Activated T-cell treated with anti-CD3 and anti-CD28 coated beads, Interleukin-2, amount 50 U/mL, for 4 hours (primary cell): ENCODE results near the gene NSUN4. TPM values are rescaled to one million over a fixed set of nuclear protein-coding genes. Genes with fewer than 3 reads are reported as not detected.
"Not testable (repeated sequence)": the region's sequence is repeated elsewhere in the genome, so short reads cannot be mapped to it uniquely, and the experiment has no call there.

Experiments used
- ATAC-seq, 2 donors: fragments of 200-7000 bp; cut with Tn5 transposase; one replicate each; pipeline ENCODE4 v1.10.0; 2021
- DNase-seq: peaks from one replicate; pipeline ENCODE4 v3.0.0-alpha.2; 2020
- H3K27me3 Mint-ChIP-seq: one replicate; pipeline ENCODE4 v1.8.0; 2021; ENCODE audit warnings: low read depth, mixed read lengths
- H3K36me3 Mint-ChIP-seq: one replicate; pipeline ENCODE4 v1.8.0; 2022; ENCODE audit warnings: mixed read lengths; ENCODE audit not compliant: insufficient read depth
- H3K4me1 Mint-ChIP-seq: one replicate; pipeline ENCODE4 v1.8.0; 2021; ENCODE audit warnings: low read depth, mixed read lengths
- H3K4me3 Mint-ChIP-seq: one replicate; pipeline ENCODE4 v1.8.0; 2021; ENCODE audit warnings: mild to moderate bottlenecking, moderate library complexity, mixed read lengths
- H3K9me3 Mint-ChIP-seq: one replicate; pipeline ENCODE4 v1.8.0; 2021; ENCODE audit warnings: mixed read lengths
- total RNA-seq, 3 donors: library from RNA; stranded (reverse); gene quantifications; one replicate each; pipeline ENCODE4 v1.2.1, GENCODE V29; 2021

The NSUN4 gene
- total RNA-seq, 3 donors from 2014 or later = 42.2 to 44.1 (median 44.0) TPM

DNA sequence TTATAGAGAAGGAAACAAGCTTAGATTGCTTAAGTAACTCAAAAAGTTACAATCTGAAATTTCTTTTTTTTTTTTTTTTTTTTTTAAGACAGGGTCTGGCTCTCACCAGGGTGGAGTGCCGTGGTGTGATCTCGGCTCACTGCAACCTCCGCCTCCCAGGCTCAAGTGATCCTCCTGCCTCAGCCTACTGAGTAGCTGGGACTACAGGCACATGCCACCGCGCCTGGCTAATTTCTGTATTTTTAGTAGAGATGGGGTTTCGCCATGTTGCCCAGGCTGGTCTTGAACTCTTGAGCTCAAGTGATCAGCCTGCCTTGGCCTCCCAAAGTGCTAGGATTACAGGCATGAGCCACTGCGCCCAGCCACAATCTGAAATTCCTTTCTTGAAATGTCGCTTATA is 27.1 kb downstream of the NSUN4 start:
- not testable (repeated sequence) for DNase-seq, H3K27me3 Mint-ChIP-seq, H3K4me1 Mint-ChIP-seq, H3K4me3 Mint-ChIP-seq, ATAC-seq, H3K9me3 Mint-ChIP-seq
- H3K36me3 Mint-ChIP-seq = peaks cover 24% of the 10 kb centered on the region

- Mint-ChIP-seq H3K4me3 (no peak overlapping the region), H3K9me3 (no peaks in the 10 kb centered on the region), H3K36me3 (peaks cover 22% of the 10 kb centered on the region), H3K27me3 (no peaks in the 10 kb centered on the region), H3K4me1 (peaks cover 6% of the 10 kb centered on the region)
- DNase-seq = no peak
- ATAC-seq = no peak
These were observed 28.2 kb downstream of the NSUN4 start for GRCh38 chr1:46368791-46369190.

GRCh38 chr1:46369542-46370213 is 29.1 kb downstream of the NSUN4 start:
- ATAC-seq (no peak), DNase-seq (no peak)
- H3K27me3 Mint-ChIP-seq = no peaks in the 10 kb centered on the region
- no peak overlapping the region for H3K4me3 Mint-ChIP-seq
- peaks cover 6% of the 10 kb centered on the region for H3K4me1 Mint-ChIP-seq
- peaks cover 22% of the 10 kb centered on the region for H3K36me3 Mint-ChIP-seq
- H3K9me3 Mint-ChIP-seq = no peaks in the 10 kb centered on the region

GRCh38 chr1:46370214-46370633 is 29.6 kb downstream of the NSUN4 start:
- Mint-ChIP-seq H3K9me3 (no peaks in the 10 kb centered on the region), H3K36me3 (peaks cover 19% of the 10 kb centered on the region), H3K4me1 (peaks cover 6% of the 10 kb centered on the region), H3K4me3 (no peak overlapping the region), H3K27me3 (no peaks in the 10 kb centered on the region)
- DNase-seq (no peak), ATAC-seq (peak; percentile 46 to 69)

DNA sequence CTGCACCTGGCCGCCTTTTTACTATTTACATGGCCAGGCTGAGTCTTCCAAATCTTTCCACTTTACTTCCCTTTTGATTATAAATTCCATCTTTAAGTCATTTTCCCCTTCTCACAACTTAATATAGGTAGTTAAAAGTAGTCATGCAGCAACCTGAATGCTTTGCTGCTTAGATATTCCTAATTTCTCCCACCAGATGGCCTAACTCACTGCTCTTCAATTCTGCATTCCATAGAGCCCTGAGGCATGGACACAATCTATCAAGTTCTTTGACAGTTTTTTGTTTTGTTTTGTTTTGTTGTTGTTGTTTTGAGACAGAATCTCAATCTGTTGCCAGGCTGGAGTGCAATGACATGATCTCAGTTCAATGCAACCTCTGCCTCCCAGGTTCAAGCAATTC is 31.8 kb downstream of the NSUN4 start:
- no peak for ATAC-seq
- DNase-seq = no peak
- Mint-ChIP-seq H3K9me3 (no peaks in the 10 kb centered on the region), H3K36me3 (peaks cover 21% of the 10 kb centered on the region), H3K4me1 (peaks cover 6% of the 10 kb centered on the region), H3K4me3 (no peak overlapping the region), H3K27me3 (no peaks in the 10 kb centered on the region)

DNA sequence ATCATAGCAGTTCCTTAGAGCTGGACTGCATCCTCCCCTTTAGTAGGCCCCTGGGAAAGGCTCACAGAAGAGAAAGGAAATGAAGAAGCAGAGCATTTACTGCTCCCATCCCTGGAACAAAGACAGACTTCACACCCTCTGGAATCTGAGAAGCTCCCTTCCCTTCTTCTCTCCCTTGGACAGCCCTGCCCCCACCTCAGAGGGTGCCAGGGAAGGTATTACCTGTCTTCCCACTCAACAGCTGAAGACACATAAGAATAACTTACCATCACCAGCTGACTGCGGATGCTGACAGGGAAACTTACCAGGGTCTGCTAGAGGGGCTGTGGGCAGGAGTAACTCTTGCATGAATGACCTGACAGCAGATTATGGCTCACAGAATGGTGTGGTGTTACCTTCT is 39.4 kb downstream of the NSUN4 start:
- Mint-ChIP-seq H3K9me3 (peaks cover 8% of the 10 kb centered on the region), H3K36me3 (peaks cover 13% of the 10 kb centered on the region), H3K4me1 (no peaks in the 10 kb centered on the region), H3K4me3 (no peak overlapping the region), H3K27me3 (no peaks in the 10 kb centered on the region)
- DNase-seq (no peak), ATAC-seq (no peak)

DNA sequence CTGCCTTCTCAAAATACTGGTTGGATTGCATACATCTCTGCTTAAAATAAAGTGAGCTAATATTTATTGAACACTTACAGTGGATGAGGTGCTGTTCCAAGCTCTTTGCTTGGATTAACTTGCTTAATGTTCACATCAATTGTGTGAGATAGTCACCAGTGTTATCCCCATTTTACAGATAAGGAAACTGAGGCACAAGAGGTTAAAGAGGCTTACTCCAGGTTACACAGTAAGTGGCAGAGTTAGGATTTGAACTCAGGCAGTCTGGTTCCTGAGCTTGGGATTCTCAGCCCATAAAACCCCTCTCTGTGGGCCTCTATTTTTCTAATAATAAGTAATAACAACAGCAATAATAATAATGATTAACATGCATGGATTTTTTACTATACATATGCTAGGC is 39.9 kb downstream of the NSUN4 start:
- ATAC-seq (no peak), DNase-seq (no peak)
- Mint-ChIP-seq H3K9me3 (peaks cover 10% of the 10 kb centered on the region), H3K4me1 (no peaks in the 10 kb centered on the region), H3K27me3 (no peaks in the 10 kb centered on the region), H3K36me3 (peaks cover 13% of the 10 kb centered on the region), H3K4me3 (no peak overlapping the region)

- peaks cover 2% of the 10 kb centered on the region for H3K36me3 Mint-ChIP-seq
- H3K9me3 Mint-ChIP-seq = peaks cover 5% of the 10 kb centered on the region
- ATAC-seq (no peak), DNase-seq (no peak)
- peaks cover 11% of the 10 kb centered on the region for H3K4me1 Mint-ChIP-seq
- H3K4me3 Mint-ChIP-seq = peak overlapping the region; percentile 71
- H3K27me3 Mint-ChIP-seq = peaks cover 23% of the 10 kb centered on the region
These were observed 52.9 kb downstream of the NSUN4 start for GRCh38 chr1:46393510-46393909.

GRCh38 chr1:46394108-46394871 is 53.7 kb downstream of the NSUN4 start, which contains the start of gene FAAH:
TSS of gene FAAH (plus strand) at chr1:46394317. CDS start at chr1:46394349, 32 bp downstream.
- peaks cover 23% of the 10 kb centered on the region for H3K27me3 Mint-ChIP-seq
- peak; percentile 28 for DNase-seq
- H3K4me1 Mint-ChIP-seq = peaks cover 11% of the 10 kb centered on the region
- peaks cover 2% of the 10 kb centered on the region for H3K36me3 Mint-ChIP-seq
- H3K4me3 Mint-ChIP-seq = peak within 1 kb of the TSS; percentile 71
- ATAC-seq = peak; percentile 86 to 94
- H3K9me3 Mint-ChIP-seq = peaks cover 5% of the 10 kb centered on the region

DNA sequence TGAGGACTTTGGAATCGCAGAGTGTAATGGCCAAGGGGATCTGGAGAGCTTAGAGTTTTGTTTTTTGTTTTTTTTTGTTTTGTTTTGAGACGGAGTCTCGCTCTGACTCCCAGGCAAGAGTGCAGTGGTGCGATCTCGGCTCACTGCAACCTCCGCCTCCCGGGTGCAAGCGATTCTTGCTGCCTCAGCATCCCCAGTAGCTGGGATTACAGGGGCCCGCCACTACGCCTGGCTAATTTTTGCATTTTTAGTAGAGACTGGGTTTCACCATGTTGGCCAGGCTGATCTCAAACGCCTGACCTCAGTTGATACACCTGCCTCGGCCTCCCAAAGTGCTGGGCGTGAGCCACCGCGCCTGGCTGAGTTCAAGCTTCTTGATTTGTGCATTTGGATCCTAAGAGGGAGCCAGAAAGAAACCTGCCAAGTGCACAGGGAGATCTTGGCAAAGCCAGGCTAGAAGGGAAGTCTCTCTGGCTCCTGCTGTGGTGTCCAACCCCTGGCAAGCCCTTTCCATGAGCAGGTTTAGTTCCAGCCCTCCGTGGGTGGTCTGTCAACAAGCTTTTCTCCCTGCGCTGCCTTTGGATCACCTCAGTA is 54.4 kb downstream of the NSUN4 start:
- ATAC-seq (no peak), DNase-seq (no peak)
- H3K36me3 Mint-ChIP-seq = peaks cover 2% of the 10 kb centered on the region
- peak overlapping the region; percentile 70 for H3K4me3 Mint-ChIP-seq
- peaks cover 5% of the 10 kb centered on the region for H3K9me3 Mint-ChIP-seq
- peaks cover 23% of the 10 kb centered on the region for H3K27me3 Mint-ChIP-seq
- H3K4me1 Mint-ChIP-seq = peaks cover 11% of the 10 kb centered on the region

- H3K36me3 Mint-ChIP-seq = peaks cover 2% of the 10 kb centered on the region
- DNase-seq = no peak
These were observed 56.1 kb downstream of the NSUN4 start for GRCh38 chr1:46396441-46397398.

GRCh38 chr1:46399307-46399706 is 58.7 kb downstream of the NSUN4 start:
- no peak for ATAC-seq
- Mint-ChIP-seq H3K9me3 (no peaks in the 10 kb centered on the region), H3K36me3 (peaks cover 2% of the 10 kb centered on the region), H3K27me3 (peaks cover 15% of the 10 kb centered on the region), H3K4me1 (peaks cover 7% of the 10 kb centered on the region), H3K4me3 (no peak overlapping the region)
- no peak for DNase-seq

More at GRCh38 chr1:46396441-46397398, 56.1 kb downstream of the NSUN4 start:
- no peak for ATAC-seq
- Mint-ChIP-seq H3K27me3 (peaks cover 23% of the 10 kb centered on the region), H3K4me3 (no peak overlapping the region), H3K4me1 (peaks cover 11% of the 10 kb centered on the region), H3K9me3 (peaks cover 5% of the 10 kb centered on the region)

DNA sequence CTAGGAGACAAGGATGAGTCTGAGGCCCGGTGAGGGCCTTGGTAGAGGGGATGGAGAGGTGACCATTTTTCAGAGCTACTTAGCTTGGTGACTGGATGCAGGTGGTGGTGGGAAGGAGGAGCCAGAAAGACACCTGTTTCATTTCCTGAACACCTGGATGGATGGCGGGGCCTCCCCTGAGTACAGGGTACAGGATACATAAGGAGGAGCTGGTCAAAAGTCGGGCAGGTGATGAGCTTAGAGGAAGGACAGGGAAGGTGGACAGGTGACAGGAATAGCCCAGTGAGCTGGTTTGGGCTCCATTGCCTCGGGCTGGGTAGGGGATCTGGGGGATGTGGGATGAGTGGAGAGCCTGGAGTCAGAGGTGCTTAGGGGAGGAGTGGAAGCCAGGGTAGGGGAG is 59.8 kb downstream of the NSUN4 start:
- ATAC-seq (no peak), DNase-seq (no peak)
- H3K9me3 Mint-ChIP-seq = no peaks in the 10 kb centered on the region
- no peak overlapping the region for H3K4me3 Mint-ChIP-seq
- peaks cover 5% of the 10 kb centered on the region for H3K27me3 Mint-ChIP-seq
- H3K36me3 Mint-ChIP-seq = peaks cover 2% of the 10 kb centered on the region
- H3K4me1 Mint-ChIP-seq = peaks cover under 1% of the 10 kb centered on the region
